Sigmoid colon (tissue), 4 donors: ENCODE measurements around the gene RAB27B.

Experiments used
- EP300 ChIP-seq, 4 donors: sonication (generic); formaldehyde crosslinking; IDR thresholded peaks; one replicate each; pipeline ENCODE4 v1.6.1; 2017; ENCODE audit warnings: antibody characterized with exemption in 4 of 4
- POLR2A ChIP-seq, 2 donors: fragments of 450-650 bp; IDR thresholded peaks; one replicate each; pipeline ENCODE4 v1.6.1; 2016; ENCODE audit warnings: antibody characterized with exemption in 2 of 2, mild to moderate bottlenecking in 2 of 2, moderate library complexity in 2 of 2
- TF ChIP-seq, protein P1 (sequence below), 4 experiments: fragments of 450-650 bp in 3 of 4; fragments of 200-600 bp in 1 of 4; IDR thresholded peaks; one replicate each; pipeline ENCODE4 v1.5.1; 2016 to 2019; ENCODE audit warnings: antibody characterized with exemption in 4 of 4, mild to moderate bottlenecking in 3 of 4, moderate library complexity in 2 of 4

DNA sequence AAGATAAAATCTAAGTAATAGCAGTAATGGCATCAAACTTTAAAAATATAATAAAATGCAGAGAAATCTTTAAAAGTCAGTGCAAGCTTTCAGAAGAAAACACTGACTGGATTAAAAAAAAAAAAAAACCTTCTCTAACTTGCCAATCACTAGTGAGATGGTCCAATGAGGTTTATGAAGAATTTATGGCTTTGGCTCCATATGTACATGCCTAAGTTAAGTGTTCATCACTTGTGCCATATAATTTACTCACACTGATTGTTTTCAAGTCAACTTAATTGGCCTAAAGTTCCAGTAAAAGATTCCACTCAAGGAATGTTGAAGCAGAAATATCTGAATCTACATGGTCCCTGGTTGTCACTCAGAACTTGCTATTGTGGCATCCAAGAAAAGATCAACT is 40.7 kb upstream of the RAB27B start:
- TF ChIP-seq, protein P1, sequence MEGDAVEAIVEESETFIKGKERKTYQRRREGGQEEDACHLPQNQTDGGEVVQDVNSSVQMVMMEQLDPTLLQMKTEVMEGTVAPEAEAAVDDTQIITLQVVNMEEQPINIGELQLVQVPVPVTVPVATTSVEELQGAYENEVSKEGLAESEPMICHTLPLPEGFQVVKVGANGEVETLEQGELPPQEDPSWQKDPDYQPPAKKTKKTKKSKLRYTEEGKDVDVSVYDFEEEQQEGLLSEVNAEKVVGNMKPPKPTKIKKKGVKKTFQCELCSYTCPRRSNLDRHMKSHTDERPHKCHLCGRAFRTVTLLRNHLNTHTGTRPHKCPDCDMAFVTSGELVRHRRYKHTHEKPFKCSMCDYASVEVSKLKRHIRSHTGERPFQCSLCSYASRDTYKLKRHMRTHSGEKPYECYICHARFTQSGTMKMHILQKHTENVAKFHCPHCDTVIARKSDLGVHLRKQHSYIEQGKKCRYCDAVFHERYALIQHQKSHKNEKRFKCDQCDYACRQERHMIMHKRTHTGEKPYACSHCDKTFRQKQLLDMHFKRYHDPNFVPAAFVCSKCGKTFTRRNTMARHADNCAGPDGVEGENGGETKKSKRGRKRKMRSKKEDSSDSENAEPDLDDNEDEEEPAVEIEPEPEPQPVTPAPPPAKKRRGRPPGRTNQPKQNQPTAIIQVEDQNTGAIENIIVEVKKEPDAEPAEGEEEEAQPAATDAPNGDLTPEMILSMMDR (IDR thresholded peaks at IDR 0.05): no peak
- TF ChIP-seq EP300 (IDR thresholded peaks at IDR 0.05) (no peak), POLR2A (IDR thresholded peaks at IDR 0.05) (no peak)
